ENCODE data around the gene GSG1L.

Gene GSG1L

GRCh38 chr16:28062847-28063521 is 530 bp downstream of the GSG1L start:
- peak; percentile 20 for DNase-seq

GRCh38 chr16:28062261-28062846 is 1.2 kb downstream of the GSG1L start:
- DNase-seq, result no peak

GRCh38 chr16:28061352-28062101 is 2.0 kb downstream of the GSG1L start:
- DNase-seq, result no peak

GRCh38 chr16:28059841-28060575 is 3.5 kb downstream of the GSG1L start:
- DNase-seq, result no peak

GRCh38 chr16:28058839-28059589 is 4.5 kb downstream of the GSG1L start:
- DNase-seq, result no peak

- no peak for DNase-seq
These were observed 5.6 kb downstream of the GSG1L start for GRCh38 chr16:28057949-28058348.

- DNase-seq, result no peak
These were observed 10.1 kb downstream of the GSG1L start for GRCh38 chr16:28053461-28053860.

- no peak for DNase-seq
These were observed 11.0 kb downstream of the GSG1L start for GRCh38 chr16:28052274-28053128.

- DNase-seq, result no peak
These were observed 12.0 kb downstream of the GSG1L start for GRCh38 chr16:28051486-28051885.

GRCh38 chr16:28042811-28043210 is 20.7 kb downstream of the GSG1L start:
- DNase-seq, result peak; percentile 21

GRCh38 chr16:28041615-28042014 is 21.9 kb downstream of the GSG1L start:
- DNase-seq, result no peak

GRCh38 chr16:28040039-28040438 is 23.5 kb downstream of the GSG1L start:
- DNase-seq, result no peak

- DNase-seq, result no peak
These were observed 24.0 kb downstream of the GSG1L start for GRCh38 chr16:28039493-28039892.

GRCh38 chr16:28038409-28038808 is 25.1 kb downstream of the GSG1L start:
- DNase-seq, result no peak

- no peak for DNase-seq
These were observed 27.6 kb downstream of the GSG1L start for GRCh38 chr16:28035866-28036393.

GRCh38 chr16:28033870-28034269 is 29.6 kb downstream of the GSG1L start:
- no peak for DNase-seq

- no peak for DNase-seq
These were observed 34.0 kb downstream of the GSG1L start for GRCh38 chr16:28029387-28030002.

GRCh38 chr16:28027055-28027454 is 36.5 kb downstream of the GSG1L start:
- DNase-seq, result no peak

- DNase-seq, result no peak
These were observed 37.9 kb downstream of the GSG1L start for GRCh38 chr16:28025631-28026030.

GRCh38 chr16:28019218-28019617 is 44.3 kb downstream of the GSG1L start:
- no peak for DNase-seq

GRCh38 chr16:28014851-28015250 is 48.7 kb downstream of the GSG1L start:
- no peak for DNase-seq
